Right atrium auricular region (tissue), 2 donors: ENCODE results near the gene DNAJC6. TPM values are rescaled to one million over a fixed set of nuclear protein-coding genes. Genes with fewer than 3 reads are reported as not detected.

Source experiments
- DNase-seq: peaks from one replicate; pipeline ENCODE4 v3.0.0-alpha.2; 2019; ENCODE audit warnings: low spot score
- H3K27ac ChIP-seq, 2 donors: fragments of 200-600 bp; sonication (generic); 1 replicate in 1 of 2; 2 replicates in 1 of 2; pipeline ENCODE4 v1.5.1; 2016 to 2019
- H3K27me3 ChIP-seq, 2 donors: fragments of 200-600 bp; sonication (generic); one replicate each; pipeline versions ENCODE4 v1.5.1 to v1.6.0; 2017 to 2019
- H3K36me3 ChIP-seq: fragments of 200-600 bp; sonication (generic); one replicate; pipeline ENCODE4 v1.5.1; 2016
- H3K4me1 ChIP-seq, 2 donors: fragments of 200-600 bp; sonication (generic); one replicate each; pipeline versions ENCODE4 v1.5.1 to v1.6.0; 2017 to 2019
- H3K4me3 ChIP-seq, 2 donors: fragments of 200-600 bp; sonication (generic); 1 replicate in 1 of 2; 2 replicates in 1 of 2; pipeline ENCODE4 v1.5.1; 2017 to 2019; ENCODE audit warnings: mild to moderate bottlenecking in 1 of 2, moderate library complexity in 1 of 2
- H3K9me3 ChIP-seq, 2 donors: fragments of 200-600 bp; sonication (generic); one replicate each; pipeline ENCODE4 v1.5.1; 2019
- CTCF ChIP-seq, 2 donors: fragments of 200-600 bp; sonication (generic); IDR thresholded peaks; one replicate each; pipeline ENCODE4 v1.5.1; 2019; ENCODE audit warnings: antibody characterized with exemption in 2 of 2
- total RNA-seq, 2 donors: library from RNA; depleted of rRNA; stranded (reverse); fragments of >200 nt; gene quantifications; one replicate each; pipeline ENCODE4 v1.1.0, GENCODE V29; 2016

The DNAJC6 gene
- total RNA-seq, 2 donors from 2014 or later: 17.3 to 24.6 TPM

GRCh38 chr1:65440322-65440900, 131.1 kb downstream of the DNAJC6 start:
- DNase-seq: no peak
- Histone ChIP-seq H3K27me3 (no peaks in the 10 kb centered on the region), H3K36me3 (no peaks in the 10 kb centered on the region), H3K9me3 (no peaks in the 10 kb centered on the region), H3K27ac (no peak overlapping the region), H3K4me1 (no peaks in the 10 kb centered on the region), H3K4me3 (no peak overlapping the region)
- TF ChIP-seq CTCF (IDR thresholded peaks at IDR 0.05): no peak

- no peaks in the 10 kb centered on the region for H3K4me1 ChIP-seq
- TF ChIP-seq CTCF (IDR thresholded peaks at IDR 0.05): no peak
Observed at GRCh38 chr1:65440915-65441314, 131.6 kb downstream of the DNAJC6 start.

GRCh38 chr1:65441464-65441863, 132.1 kb downstream of the DNAJC6 start:
- Histone ChIP-seq H3K27ac (no peak overlapping the region), H3K36me3 (no peaks in the 10 kb centered on the region), H3K4me1 (no peaks in the 10 kb centered on the region), H3K4me3 (no peak overlapping the region), H3K9me3 (no peaks in the 10 kb centered on the region), H3K27me3 (no peaks in the 10 kb centered on the region)
- DNase-seq: no peak
- no peak for TF ChIP-seq CTCF (IDR thresholded peaks at IDR 0.05)

More at GRCh38 chr1:65440915-65441314, 131.6 kb downstream of the DNAJC6 start:
- Histone ChIP-seq H3K27ac (no peak overlapping the region), H3K27me3 (no peaks in the 10 kb centered on the region), H3K36me3 (no peaks in the 10 kb centered on the region), H3K9me3 (no peaks in the 10 kb centered on the region), H3K4me3 (no peak overlapping the region)
- DNase-seq: no peak

- TF ChIP-seq CTCF (IDR thresholded peaks at IDR 0.05): no peak
- Histone ChIP-seq H3K27ac (no peak overlapping the region), H3K36me3 (no peaks in the 10 kb centered on the region), H3K27me3 (no peaks in the 10 kb centered on the region), H3K9me3 (no peaks in the 10 kb centered on the region), H3K4me3 (no peak overlapping the region), H3K4me1 (no peaks in the 10 kb centered on the region)
- DNase-seq: no peak
Observed at GRCh38 chr1:65442442-65442841, 133.1 kb downstream of the DNAJC6 start.

- H3K27ac ChIP-seq: no peak overlapping the region
- H3K36me3 ChIP-seq: no peaks in the 10 kb centered on the region
- no peak for DNase-seq
- no peaks in the 10 kb centered on the region for H3K9me3 ChIP-seq
- no peak for TF ChIP-seq CTCF (IDR thresholded peaks at IDR 0.05)
- no peaks in the 10 kb centered on the region for H3K27me3 ChIP-seq
- no peak overlapping the region for H3K4me3 ChIP-seq
- H3K4me1 ChIP-seq: no peaks in the 10 kb centered on the region
Observed at GRCh38 chr1:65443647-65444046, 134.3 kb downstream of the DNAJC6 start.

GRCh38 chr1:65444128-65444640, 134.8 kb downstream of the DNAJC6 start:
- no peak overlapping the region for H3K4me3 ChIP-seq
- no peaks in the 10 kb centered on the region for H3K36me3 ChIP-seq
- no peak for DNase-seq
- H3K27ac ChIP-seq: no peak overlapping the region
- no peaks in the 10 kb centered on the region for H3K27me3 ChIP-seq
- H3K9me3 ChIP-seq: no peaks in the 10 kb centered on the region
- no peak for TF ChIP-seq CTCF (IDR thresholded peaks at IDR 0.05)
- no peaks in the 10 kb centered on the region for H3K4me1 ChIP-seq
